IMR-90 (cell line): Measurements from ENCODE around the gene RNF40.

Experiments used
- CEBPB ChIP-seq: IDR thresholded peaks from 2 replicates; pipeline ENCODE4 v1.6.1; 2012; ENCODE audit warnings: low read depth, low read length, improper control_type of control experiment
- CTCF ChIP-seq: conservative IDR thresholded peaks from 2 replicates; pipeline ENCODE4 v1.5.1; 2012; ENCODE audit warnings: mild to moderate bottlenecking, low read depth, low read length, improper control_type of control experiment
- FOS ChIP-seq: fragments of 150-350 bp; IDR thresholded peaks from 2 replicates; pipeline ENCODE4 v1.6.1; 2016; ENCODE audit warnings: low read depth, low read length
- MAFK ChIP-seq: IDR thresholded peaks from 2 replicates; pipeline ENCODE4 v1.6.1; 2012; ENCODE audit warnings: low read depth, low read length, improper control_type of control experiment
- POLR2A ChIP-seq: IDR thresholded peaks from 2 replicates; pipeline ENCODE4 v1.6.1; 2012; ENCODE audit warnings: mild to moderate bottlenecking, low read depth, low read length
- RCOR1 ChIP-seq: IDR thresholded peaks from 2 replicates; pipeline ENCODE4 v1.6.1; 2012; ENCODE audit warnings: mild to moderate bottlenecking, low read length, improper control_type of control experiment; ENCODE audit not compliant: insufficient replicate concordance
- USF2 ChIP-seq: fragments of 150-350 bp; IDR thresholded peaks from 2 replicates; pipeline ENCODE4 v1.6.1; 2017; ENCODE audit warnings: mild to moderate bottlenecking, antibody characterized with exemption, low read length, low read depth

- no peak for TF ChIP-seq CTCF
- no peak for TF ChIP-seq USF2
- TF ChIP-seq CEBPB: no peak
- TF ChIP-seq POLR2A: no peak
- TF ChIP-seq RCOR1: no peak
- TF ChIP-seq MAFK: no peak
- TF ChIP-seq FOS: no peak
Observed at GRCh38 chr16:30773826-30774225, 11.7 kb downstream of the RNF40 start.
